ENCODE results near the gene DDOST. TPM values are rescaled to one million over a fixed set of nuclear protein-coding genes. Genes with fewer than 3 reads are reported as not detected.
A peak's percentile ranks its signal among the peaks of the same experiment; 100 is the strongest.

The DDOST gene
- total RNA-seq, 2 donors from 2014 or later: 76.8 to 114 TPM

- Histone ChIP-seq H3K4me3 (no peak overlapping the region), H3K9me3 (no peaks in the 10 kb centered on the region), H3K27me3 (no peaks in the 10 kb centered on the region), H3K36me3 (replicated peaks in 1 of 2; ENCODE audit: insufficient read depth in 1 of 2, low read depth in 2 of 2) (peaks cover 0 to 20% of the 10 kb centered on the region in 2 donors), H3K4me1 (peaks cover 18% of the 10 kb centered on the region), H3K27ac (no peak overlapping the region)
- TF ChIP-seq CTCF (IDR thresholded peaks at IDR 0.05): no peak
- no peak for TF ChIP-seq POLR2A (IDR thresholded peaks at IDR 0.05)
- intact Hi-C loops (cut with DNase I): loop anchor here (5.0 kb wide), 1 partner anchor 110 kb away; no protein-coding TSS in a partner anchor
- ATAC-seq (no peak), DNase-seq (no peak)
- WGBS, 2 donors: 88 to 90% methylated on average over 8 of the region's 8 CpGs
Observed at GRCh38 chr1:20636785-20637347, 24.3 kb downstream of the DDOST start.

DNA sequence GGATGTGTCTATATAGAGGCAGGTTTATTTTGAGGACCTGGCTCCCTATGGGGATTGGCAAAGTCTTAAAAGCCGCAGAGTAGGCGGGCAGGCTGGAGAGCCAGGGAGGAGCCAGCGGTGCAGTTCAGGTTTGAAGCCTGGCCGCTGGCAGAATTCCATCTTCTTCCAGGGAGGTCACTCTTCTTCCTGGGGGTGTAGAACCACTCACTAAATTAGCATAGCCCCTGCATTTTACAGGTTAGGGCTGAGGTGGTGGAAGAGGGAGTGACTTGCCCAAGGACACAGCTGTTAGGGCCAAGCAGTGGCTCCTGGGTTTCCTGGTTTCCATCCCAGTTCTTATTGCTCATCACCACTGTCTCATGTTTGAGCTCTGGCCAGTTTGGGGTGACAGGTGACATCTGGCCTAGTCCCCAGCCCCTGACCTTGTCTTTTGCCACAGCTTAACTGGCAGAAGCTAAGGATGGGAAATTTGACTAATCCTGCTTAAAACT is 26.5 kb downstream of the DDOST start:
- H3K4me1 ChIP-seq: peaks cover 18% of the 10 kb centered on the region
- H3K27me3 ChIP-seq: no peaks in the 10 kb centered on the region
- WGBS, 2 donors: 1 to 5% methylated on average over 4 of the region's 4 CpGs
- H3K9me3 ChIP-seq: no peaks in the 10 kb centered on the region
- H3K27ac ChIP-seq: peak overlapping the region in 3 of 4 donors; percentile 72 to 96 (median 90)
- DNase-seq (peak; percentile 64 to 80 (median 76)), ATAC-seq (peak; percentile 31)
- intact Hi-C loops (cut with DNase I): loop anchor here (5.0 kb wide), 1 partner anchor 107 kb away; no protein-coding TSS in a partner anchor
- TF ChIP-seq POLR2A (IDR thresholded peaks at IDR 0.05) (no peak), CTCF (IDR thresholded peaks at IDR 0.05) (no peak)
- H3K4me3 ChIP-seq: peak overlapping the region; percentile 76 to 93
- H3K36me3 ChIP-seq (replicated peaks in 1 of 2; ENCODE audit: insufficient read depth in 1 of 2, low read depth in 2 of 2): peaks cover 0 to 15% of the 10 kb centered on the region in 2 donors

DNA sequence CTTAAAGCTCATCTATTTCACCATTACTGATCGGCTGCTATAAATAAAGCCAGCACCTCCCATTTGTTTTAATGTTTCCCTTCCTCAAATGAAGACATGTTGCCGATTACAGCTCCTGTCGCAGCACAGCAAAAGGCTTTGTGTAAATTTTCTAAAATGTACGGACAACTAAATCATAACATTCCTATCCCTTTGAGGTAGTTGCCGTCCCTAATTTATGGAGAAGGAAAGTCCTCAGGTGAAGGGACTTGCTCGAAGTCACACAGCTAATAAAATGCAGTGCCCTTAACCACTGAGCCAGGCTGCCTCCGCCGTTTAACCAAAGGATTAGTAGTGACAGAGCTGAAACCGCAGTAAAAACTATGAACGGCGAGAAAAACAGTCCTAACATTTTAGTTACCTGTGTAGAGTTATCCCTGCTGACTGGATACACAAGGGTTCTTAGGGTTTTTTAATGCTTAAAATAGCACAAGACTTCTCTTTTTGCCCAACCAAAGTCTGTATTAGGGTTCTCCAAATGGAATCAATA is 27.0 kb downstream of the DDOST start:
- WGBS, 2 donors: 1 to 2% methylated on average over 11 of the region's 11 CpGs
- no peak for DNase-seq
- Histone ChIP-seq H3K4me1 (peaks cover 18% of the 10 kb centered on the region), H3K27ac (peak overlapping the region; percentile 72 to 96 (median 89)), H3K36me3 (replicated peaks in 1 of 2; ENCODE audit: insufficient read depth in 1 of 2, low read depth in 2 of 2) (peaks cover 0 to 13% of the 10 kb centered on the region in 2 donors), H3K9me3 (no peaks in the 10 kb centered on the region), H3K27me3 (no peaks in the 10 kb centered on the region), H3K4me3 (peak overlapping the region; percentile 76 to 93)
- TF ChIP-seq CTCF (IDR thresholded peaks at IDR 0.05) (no peak), POLR2A (IDR thresholded peaks at IDR 0.05) (no peak)
- intact Hi-C loops (cut with DNase I): no loop called here
- no peak for ATAC-seq

DNA sequence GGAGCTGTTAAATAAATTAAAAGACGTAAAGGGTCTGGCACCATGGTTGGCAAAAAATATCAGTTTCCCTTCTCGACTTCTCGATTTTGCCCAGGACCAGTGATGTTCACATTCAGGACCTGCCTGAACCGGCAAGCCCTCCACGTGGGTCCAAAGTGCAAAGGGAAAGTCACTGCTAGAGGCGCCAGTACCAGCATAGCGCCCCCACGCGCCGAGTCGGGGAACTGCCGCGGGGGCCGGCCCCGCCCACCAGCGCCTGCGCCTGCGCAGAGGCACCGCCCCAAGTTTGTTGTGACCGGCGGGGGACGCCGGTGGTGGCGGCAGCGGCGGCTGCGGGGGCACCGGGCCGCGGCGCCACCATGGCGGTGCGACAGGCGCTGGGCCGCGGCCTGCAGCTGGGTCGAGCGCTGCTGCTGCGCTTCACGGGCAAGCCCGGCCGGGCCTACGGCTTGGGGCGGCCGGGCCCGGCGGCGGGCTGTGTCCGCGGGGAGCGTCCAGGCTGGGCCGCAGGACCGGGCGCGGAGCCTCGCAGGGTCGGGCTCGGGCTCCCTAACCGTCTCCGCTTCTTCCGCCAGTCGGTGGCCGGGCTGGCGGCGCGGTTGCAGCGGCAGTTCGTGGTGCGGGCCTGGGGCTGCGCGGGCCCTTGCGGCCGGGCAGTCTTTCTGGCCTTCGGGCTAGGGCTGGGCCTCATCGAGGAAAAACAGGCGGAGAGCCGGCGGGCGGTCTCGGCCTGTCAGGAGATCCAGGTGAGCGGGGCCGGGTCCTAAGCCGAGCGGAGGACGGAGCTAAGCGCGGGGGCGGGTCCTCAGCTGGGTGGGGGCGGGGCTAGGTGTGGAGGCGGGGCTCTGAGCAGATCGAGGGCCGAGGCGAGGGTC is 27.7 kb downstream of the DDOST start, which contains the start of gene PINK1:
Gene PINK1 (plus strand): TSS at position 269 of the 875 bp plus-strand sequence. CDS start 91 bp downstream, at position 360.
- Histone ChIP-seq H3K9me3 (no peaks in the 10 kb centered on the region), H3K4me3 (peak within 1 kb of the TSS; percentile 76 to 93), H3K27ac (peak within 1 kb of the TSS; percentile 72 to 96 (median 89)), H3K27me3 (no peaks in the 10 kb centered on the region), H3K36me3 (replicated peaks in 1 of 2; ENCODE audit: insufficient read depth in 1 of 2, low read depth in 2 of 2) (peaks cover 0 to 7% of the 10 kb centered on the region in 2 donors), H3K4me1 (peaks cover 18% of the 10 kb centered on the region)
- ATAC-seq (peak; percentile 90), DNase-seq (peak; percentile 83 to 85 (median 84))
- TF ChIP-seq CTCF (IDR thresholded peaks at IDR 0.05) (peak; percentile 93 to 100 (median 97)), POLR2A (IDR thresholded peaks at IDR 0.05) (peak; percentile 38 to 60 (median 56))
- 1 to 4% methylated on average over 17 to 58 of the region's 93 CpGs for WGBS, 2 donors
- intact Hi-C loops (cut with DNase I): no loop called here

Measured in body of pancreas (tissue), 4 donors.